Measurements from ENCODE around the gene TGFB1I1. TPM values are rescaled to one million over a fixed set of nuclear protein-coding genes. Genes with fewer than 3 reads are reported as not detected.

TGFB1I1 gene
- total and polyA plus RNA-seq, 2 experiments from 2014 or later = 39.1 to 54.0 TPM

DNA sequence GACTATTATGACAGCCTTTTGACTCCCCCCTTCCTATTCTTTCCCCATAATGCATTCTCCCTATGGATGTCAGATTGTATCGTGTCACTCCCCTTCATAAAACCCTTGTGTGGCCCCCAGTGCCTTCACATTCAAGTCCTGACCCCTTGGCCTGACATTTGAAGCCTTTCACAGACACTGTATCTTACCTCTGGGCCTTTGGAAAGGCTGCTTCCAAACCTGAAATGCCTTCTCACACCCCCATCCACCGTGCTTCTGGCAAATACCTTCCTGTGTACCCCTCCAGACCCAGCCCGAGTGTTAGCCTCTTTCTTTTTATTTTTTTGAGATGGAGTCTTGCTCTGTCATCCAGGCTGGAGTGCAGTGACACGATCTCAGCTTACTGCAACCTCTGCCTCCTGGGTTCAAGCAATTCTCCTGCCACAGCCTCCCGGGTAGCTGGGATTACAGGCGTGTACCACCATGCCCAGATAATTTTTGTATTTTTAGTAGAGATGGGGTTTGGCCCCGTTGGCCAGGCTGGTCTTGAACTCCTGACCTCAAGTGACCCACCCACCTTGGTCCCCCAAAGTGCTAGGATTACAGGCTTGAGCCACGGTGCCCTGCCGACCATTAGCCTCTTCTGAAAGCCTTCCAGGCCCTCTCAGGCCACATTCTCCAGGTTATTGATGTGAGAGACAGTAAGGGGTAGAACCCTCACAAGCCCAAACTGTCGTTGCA lies 10.6 kb upstream of the TGFB1I1 start:
- H3K9me3 ChIP-seq (ENCODE audit: low read depth) = no peaks in the 10 kb centered on the region
- no peak overlapping the region for H3K27ac ChIP-seq

DNA sequence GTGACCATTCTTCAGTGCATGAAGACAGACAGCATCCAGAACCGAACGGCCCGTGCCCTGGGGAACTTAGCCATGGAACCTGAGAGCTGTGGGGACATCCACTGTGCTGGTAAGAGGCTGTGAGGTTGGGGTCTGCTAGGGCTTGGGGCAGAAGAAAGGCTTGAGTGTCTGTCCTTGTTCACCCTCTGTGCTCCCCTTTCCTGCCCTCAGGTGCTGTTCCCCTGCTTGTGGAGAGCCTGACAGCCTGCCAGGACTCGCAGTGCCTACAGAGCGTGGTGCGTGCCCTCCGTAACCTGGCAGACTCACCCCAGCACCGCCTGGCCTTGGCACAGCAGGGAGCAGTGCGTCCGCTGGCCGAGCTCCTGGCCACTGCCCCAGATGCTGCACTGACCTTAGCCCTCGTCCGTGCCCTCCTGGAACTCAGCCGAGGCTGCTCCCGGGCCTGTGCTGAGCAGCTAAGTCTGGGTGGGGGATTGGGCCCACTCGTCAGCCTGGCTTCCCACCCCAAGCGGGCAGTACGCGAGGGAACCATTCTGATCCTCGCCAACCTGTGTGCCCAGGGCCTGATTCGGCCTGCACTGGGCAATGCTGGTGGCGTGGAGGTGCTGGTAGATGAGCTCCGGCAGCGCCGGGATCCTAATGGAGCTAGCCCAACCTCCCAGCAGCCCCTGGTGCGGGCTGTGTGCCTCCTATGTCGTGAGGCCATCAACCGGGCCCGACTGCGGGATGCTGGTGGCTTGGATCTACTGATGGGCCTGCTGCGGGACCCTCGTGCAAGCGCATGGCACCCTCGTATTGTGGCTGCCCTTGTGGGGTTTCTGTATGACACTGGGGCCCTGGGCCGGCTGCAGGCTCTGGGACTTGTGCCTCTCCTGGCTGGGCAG lies 9.8 kb upstream of the TGFB1I1 start:
- Histone ChIP-seq H3K9me3 (ENCODE audit: low read depth) (no peaks in the 10 kb centered on the region), H3K4me1 (ENCODE audit: low read depth) (peaks cover 7% of the 10 kb centered on the region), H3K27me3 (no peaks in the 10 kb centered on the region), H3K27ac (no peak overlapping the region), H3K36me3 (peaks cover 9% of the 10 kb centered on the region), H3K4me3 (no peak overlapping the region)
- TF ChIP-seq, protein P1, sequence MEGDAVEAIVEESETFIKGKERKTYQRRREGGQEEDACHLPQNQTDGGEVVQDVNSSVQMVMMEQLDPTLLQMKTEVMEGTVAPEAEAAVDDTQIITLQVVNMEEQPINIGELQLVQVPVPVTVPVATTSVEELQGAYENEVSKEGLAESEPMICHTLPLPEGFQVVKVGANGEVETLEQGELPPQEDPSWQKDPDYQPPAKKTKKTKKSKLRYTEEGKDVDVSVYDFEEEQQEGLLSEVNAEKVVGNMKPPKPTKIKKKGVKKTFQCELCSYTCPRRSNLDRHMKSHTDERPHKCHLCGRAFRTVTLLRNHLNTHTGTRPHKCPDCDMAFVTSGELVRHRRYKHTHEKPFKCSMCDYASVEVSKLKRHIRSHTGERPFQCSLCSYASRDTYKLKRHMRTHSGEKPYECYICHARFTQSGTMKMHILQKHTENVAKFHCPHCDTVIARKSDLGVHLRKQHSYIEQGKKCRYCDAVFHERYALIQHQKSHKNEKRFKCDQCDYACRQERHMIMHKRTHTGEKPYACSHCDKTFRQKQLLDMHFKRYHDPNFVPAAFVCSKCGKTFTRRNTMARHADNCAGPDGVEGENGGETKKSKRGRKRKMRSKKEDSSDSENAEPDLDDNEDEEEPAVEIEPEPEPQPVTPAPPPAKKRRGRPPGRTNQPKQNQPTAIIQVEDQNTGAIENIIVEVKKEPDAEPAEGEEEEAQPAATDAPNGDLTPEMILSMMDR (IDR thresholded peaks at IDR 0.05; ENCODE audit: low read depth, low read length) = no peak
- DNase-seq (ENCODE audit: low read depth in 1 of 2, low spot score in 1 of 2) = no peak

More for the DNA sequence above, 10.6 kb upstream of the TGFB1I1 start:
- Histone ChIP-seq H3K4me1 (ENCODE audit: low read depth) (peaks cover 7% of the 10 kb centered on the region), H3K4me3 (no peak overlapping the region), H3K36me3 (peaks cover 4% of the 10 kb centered on the region), H3K27me3 (no peaks in the 10 kb centered on the region)
- TF ChIP-seq, protein P1 (IDR thresholded peaks at IDR 0.05; ENCODE audit: low read depth, low read length) = no peak
- no peak for DNase-seq (ENCODE audit: low read depth in 1 of 2, low spot score in 1 of 2)

DNA sequence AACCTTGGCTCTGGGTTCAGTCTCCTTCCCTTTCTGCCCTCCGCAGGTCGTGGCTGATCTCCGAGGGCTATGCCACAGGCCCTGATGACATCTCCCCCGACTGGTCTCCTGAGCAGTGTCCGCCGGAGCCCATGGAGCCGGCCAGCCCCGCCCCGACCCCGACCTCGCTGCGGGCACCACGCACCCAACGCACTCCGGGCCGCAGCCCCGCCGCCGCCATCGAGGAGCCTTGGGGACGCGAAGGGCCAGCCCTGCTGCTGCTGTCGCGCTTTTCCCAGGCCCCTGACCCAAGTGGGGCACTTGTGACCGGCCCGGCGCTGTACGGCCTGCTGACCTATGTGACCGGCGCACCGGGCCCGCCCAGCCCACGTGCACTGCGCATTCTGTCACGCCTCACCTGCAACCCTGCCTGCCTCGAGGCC lies 7.6 kb upstream of the TGFB1I1 start:
- no peak for DNase-seq (ENCODE audit: low read depth in 1 of 2, low spot score in 1 of 2)
- Histone ChIP-seq H3K9me3 (ENCODE audit: low read depth) (no peaks in the 10 kb centered on the region), H3K36me3 (peaks cover 9% of the 10 kb centered on the region), H3K4me3 (no peak overlapping the region), H3K27me3 (no peaks in the 10 kb centered on the region), H3K4me1 (ENCODE audit: low read depth) (no peaks in the 10 kb centered on the region), H3K27ac (no peak overlapping the region)
- TF ChIP-seq, protein P1 (IDR thresholded peaks at IDR 0.05; ENCODE audit: low read depth, low read length) = no peak

- no peaks in the 10 kb centered on the region for H3K27me3 ChIP-seq
- no peak overlapping the region for H3K27ac ChIP-seq
- H3K4me1 ChIP-seq (ENCODE audit: low read depth) = no peaks in the 10 kb centered on the region
- H3K4me3 ChIP-seq = no peak overlapping the region
- H3K36me3 ChIP-seq = peaks cover 9% of the 10 kb centered on the region
- DNase-seq (ENCODE audit: low read depth in 1 of 2, low spot score in 1 of 2) = no peak
- TF ChIP-seq, protein P1 (IDR thresholded peaks at IDR 0.05; ENCODE audit: low read depth, low read length) = no peak
- no peaks in the 10 kb centered on the region for H3K9me3 ChIP-seq (ENCODE audit: low read depth)
Measured at GRCh38 chr16:31464781-31465260, 7.1 kb upstream of the TGFB1I1 start.

- TF ChIP-seq, protein P1 (IDR thresholded peaks at IDR 0.05; ENCODE audit: low read depth, low read length) = no peak
- no peaks in the 10 kb centered on the region for H3K27me3 ChIP-seq
- H3K36me3 ChIP-seq = peaks cover 9% of the 10 kb centered on the region
- peaks cover under 1% of the 10 kb centered on the region for H3K4me1 ChIP-seq (ENCODE audit: low read depth)
- DNase-seq (ENCODE audit: low read depth in 1 of 2, low spot score in 1 of 2) = no peak
- no peaks in the 10 kb centered on the region for H3K9me3 ChIP-seq (ENCODE audit: low read depth)
- H3K4me3 ChIP-seq = no peak overlapping the region
- H3K27ac ChIP-seq = no peak overlapping the region
Measured at GRCh38 chr16:31465788-31466370, 6.1 kb upstream of the TGFB1I1 start.

Data from cardiac muscle cell (in vitro differentiated cells and primary cell).